HFF-Myc (cell line): ENCODE data around the gene ATXN7L2.
"Not testable (repeated sequence)": the region's sequence is repeated elsewhere in the genome, so short reads cannot be mapped to it uniquely, and the experiment has no call there.

Source experiments
- DNase-seq: peaks from one replicate; pipeline ENCODE4 v3.0.0-alpha.2; 2011; ENCODE audit warnings: low read depth; ENCODE audit errors: extremely low read depth
- H3K4me3 ChIP-seq: replicated peaks from 2 replicates; pipeline ENCODE4 v1.5.1; 2011; ENCODE audit warnings: low read depth, mild to moderate bottlenecking, control low read depth, low read length
- TF ChIP-seq, protein P1 (sequence below): IDR thresholded peaks from 2 replicates; pipeline ENCODE4 v1.5.1; 2012; ENCODE audit warnings: mild to moderate bottlenecking, low read depth, low read length, control low read depth; ENCODE audit errors: missing control alignments

The ATXN7L2 gene, protein sequence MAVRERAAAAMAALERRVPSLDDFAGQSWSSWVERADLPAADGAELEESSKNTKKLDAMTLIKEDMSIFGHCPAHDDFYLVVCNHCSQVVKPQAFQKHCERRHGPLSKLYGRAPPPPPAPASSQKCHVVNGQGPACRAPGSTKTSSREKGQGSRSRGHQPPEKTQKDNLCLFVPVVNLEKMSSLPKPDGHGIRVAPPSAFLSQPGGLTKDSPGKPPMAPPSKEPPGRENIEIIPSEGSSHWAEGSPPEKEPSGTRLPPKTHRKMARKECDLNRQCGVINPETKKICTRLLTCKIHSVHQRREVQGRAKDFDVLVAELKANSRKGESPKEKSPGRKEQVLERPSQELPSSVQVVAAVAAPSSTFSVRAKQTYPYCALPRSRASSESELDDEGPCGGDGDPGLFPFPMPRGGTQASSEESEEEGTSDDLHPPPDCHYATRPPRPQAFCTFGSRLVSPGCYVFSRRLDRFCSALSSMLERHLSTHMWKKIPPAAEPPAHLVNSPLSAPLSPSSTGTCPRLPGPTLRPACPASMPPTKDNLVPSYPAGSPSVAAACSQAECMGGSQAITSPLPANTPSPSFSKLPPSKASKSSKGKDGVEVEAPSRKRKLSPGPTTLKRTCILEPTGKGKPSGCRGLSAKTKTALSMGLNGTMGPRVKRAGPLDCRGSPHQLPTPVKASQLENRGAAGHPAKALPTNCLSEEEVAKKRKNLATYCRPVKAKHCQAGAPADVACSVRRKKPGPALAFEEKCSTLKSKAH

DNA sequence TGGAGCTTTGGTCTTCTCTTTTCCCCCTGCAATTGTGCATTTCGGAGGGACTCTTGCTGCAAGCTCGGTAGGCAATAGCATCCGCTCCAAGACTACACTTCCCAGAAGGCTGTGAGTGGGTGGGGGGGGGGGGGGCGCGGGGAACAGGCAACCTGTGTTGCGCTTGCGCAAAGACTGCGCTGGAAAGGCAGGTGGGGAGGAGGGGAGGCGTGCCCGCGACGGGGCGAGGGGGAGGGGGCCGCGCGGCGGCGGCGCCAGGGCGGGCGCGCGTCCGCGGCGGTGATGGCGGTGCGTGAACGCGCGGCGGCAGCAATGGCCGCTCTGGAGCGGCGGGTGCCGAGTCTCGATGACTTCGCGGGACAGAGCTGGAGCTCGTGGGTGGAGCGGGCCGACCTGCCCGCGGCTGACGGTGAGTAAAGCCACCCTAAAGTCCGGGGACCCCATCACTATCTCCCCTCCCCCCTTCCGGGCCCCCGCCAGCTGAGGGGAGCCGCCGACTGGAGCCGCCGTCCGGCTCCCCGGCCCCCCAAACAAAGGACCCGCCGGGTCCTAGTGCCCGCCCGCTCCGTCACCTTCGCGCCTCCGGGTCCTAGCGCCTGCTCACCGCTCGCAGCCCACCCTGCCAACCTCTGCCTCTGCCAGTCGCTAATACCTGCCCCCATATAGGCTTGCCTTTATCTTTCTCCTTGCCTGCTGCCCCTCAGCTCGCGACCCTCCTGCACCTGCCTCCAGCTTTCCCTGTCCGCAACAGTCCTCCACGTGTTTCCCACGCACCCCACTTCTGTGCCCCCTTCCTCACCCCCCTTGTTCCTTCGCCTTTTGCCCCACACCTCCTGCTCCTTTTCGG is at the start of gene ATXN7L2:
Gene ATXN7L2 (plus strand): TSS at position 234 of the 847 bp plus-strand sequence. CDS start 49 bp downstream, at position 283.
- DNase-seq: peak; percentile 51
- TF ChIP-seq, protein P1, sequence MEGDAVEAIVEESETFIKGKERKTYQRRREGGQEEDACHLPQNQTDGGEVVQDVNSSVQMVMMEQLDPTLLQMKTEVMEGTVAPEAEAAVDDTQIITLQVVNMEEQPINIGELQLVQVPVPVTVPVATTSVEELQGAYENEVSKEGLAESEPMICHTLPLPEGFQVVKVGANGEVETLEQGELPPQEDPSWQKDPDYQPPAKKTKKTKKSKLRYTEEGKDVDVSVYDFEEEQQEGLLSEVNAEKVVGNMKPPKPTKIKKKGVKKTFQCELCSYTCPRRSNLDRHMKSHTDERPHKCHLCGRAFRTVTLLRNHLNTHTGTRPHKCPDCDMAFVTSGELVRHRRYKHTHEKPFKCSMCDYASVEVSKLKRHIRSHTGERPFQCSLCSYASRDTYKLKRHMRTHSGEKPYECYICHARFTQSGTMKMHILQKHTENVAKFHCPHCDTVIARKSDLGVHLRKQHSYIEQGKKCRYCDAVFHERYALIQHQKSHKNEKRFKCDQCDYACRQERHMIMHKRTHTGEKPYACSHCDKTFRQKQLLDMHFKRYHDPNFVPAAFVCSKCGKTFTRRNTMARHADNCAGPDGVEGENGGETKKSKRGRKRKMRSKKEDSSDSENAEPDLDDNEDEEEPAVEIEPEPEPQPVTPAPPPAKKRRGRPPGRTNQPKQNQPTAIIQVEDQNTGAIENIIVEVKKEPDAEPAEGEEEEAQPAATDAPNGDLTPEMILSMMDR: no peak
- peak within 1 kb of the TSS; percentile 83 for H3K4me3 ChIP-seq

DNA sequence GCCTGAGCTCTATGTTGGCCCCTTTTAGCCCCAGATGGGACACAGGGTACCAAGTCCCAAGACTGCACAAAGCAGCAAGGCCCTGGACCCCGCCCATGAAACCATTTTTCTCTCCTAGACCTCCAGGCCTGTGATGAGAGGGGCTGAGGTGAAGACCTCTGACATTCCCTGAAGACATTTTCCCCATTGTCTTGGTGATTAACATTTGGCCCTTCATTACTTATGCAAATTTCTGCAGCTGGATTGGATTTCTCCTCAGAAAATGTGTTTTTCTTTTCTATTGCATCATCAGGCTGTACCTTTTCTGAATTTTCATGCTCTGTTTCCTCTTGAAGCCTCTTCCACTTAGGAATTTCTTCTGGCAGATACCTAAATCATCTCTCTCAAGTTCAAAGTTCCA is 49.2 kb upstream of the ATXN7L2 start:
- no peak for DNase-seq
- TF ChIP-seq, protein P1: no peak
- H3K4me3 ChIP-seq: no peak overlapping the region

DNA sequence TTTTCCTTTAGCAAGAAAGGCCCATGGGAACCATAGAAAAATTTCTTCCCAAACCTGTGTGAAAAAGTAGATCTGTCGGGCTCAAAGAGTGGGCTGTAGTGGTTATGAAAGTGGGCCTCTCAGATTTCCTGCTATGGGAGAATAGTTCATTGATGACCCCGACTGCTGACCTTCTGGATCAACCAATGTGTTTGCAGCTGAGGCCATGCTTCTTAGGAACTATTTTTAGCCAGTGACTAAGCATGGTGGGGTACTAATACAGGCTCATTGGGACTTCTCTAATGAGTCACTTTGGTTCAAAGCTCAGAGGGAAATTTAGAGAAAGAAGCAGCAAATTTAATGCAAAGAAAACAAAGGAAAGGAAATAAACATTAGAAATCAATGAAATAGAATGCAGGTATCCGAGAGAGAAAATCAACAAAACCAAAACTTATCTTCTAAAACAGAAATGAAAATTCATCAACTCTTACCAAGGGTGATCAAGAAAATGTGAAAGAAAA is 44.9 kb upstream of the ATXN7L2 start:
- peak; percentile 82 for DNase-seq
- H3K4me3 ChIP-seq: no peak overlapping the region
- TF ChIP-seq, protein P1: no peak

DNA sequence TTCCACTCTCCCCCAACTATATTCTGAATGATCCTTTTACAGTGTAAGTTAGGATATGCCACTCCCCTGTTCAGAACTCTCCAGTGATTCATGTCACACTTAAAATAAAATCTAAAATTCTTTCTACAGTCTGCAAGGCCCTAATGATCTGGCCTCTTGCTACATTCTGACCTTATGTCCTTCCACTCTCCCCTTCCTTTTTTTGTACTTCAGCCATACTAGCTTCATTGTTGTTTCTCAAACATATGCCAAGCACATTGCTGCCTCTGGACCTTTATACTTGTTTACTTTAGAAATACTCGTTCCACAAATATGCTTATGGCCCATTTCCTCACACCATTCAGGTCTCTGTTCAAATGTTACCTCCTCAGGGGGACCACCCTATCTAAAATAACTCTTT is 42.6 kb upstream of the ATXN7L2 start:
- peak; percentile 30 for DNase-seq
- TF ChIP-seq, protein P1: no peak
- H3K4me3 ChIP-seq: no peak overlapping the region

DNA sequence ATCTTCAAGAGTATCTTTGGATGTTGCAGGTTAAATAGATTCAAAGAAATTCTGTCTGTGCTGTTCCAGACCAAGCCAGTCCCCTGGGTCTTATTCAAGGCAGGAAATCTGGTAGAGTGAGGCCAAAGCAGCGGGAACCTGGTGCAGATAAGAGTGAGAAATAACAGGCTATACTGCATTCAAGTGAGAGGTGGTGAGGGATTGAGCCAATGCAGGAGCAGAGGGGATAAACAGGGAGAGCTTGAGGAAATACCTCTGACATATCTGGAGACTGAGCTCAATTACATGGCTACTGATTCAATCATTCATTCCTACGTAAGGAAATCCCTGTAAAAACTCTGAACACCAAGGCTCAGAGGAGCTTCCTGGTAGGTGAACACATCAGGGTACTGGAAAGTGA is 40.2 kb upstream of the ATXN7L2 start:
- DNase-seq: no peak
- TF ChIP-seq, protein P1: no peak
- no peak overlapping the region for H3K4me3 ChIP-seq

DNA sequence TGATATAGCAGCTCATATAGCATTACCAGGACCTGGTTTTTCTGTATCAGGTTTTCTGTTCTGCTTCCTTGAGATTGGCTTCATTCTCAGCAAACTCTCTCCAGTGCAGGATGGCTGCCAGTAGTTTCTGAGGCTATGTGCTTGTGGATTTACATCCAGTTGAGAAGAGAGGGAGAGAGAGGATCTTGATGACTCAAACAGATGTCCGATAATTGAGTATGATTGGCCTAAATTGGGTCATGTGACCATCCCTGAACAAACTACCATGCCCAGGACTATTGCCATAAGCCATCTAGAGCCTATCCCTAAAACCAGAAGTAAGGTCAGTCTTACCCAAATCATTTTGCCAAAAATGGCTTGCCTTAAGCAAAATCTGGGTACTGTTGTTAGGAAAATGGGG is 39.4 kb upstream of the ATXN7L2 start:
- no peak for DNase-seq
- TF ChIP-seq, protein P1: no peak
- H3K4me3 ChIP-seq: no peak overlapping the region

DNA sequence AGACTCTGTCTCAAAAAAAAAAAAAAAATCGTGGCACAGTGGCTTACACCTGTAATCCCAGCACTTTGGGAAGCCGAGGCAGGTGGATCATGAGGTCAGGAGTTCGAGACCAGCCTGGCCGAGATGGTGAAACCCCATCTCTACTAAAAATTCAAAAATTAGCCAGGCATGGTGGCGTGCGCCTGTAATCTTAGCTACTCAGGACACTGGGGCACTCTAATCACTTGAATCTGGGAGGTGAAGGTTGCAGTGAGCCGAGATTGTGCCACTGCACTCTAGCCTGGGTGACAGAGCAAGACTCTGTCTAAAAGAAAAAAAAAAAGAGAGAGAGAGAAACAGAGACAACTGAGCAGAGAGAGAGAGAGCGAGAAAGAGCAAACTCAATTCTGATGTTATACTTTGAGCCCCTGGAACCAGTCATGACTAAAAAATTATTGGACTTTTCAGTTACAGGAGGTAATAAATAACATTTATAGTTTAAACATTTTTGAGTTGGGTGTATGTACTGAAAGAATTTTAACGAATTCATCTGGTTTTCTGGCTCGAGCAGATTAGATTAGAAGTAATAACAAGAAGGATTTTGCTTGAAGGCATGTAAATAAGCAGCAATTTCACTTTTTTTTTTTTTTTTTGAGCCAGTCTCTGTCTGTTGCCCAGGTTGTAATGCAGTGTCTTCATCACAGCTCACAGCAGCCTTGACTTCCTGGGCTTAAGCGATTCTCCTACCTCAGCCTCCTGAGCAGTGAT is 37.6 kb upstream of the ATXN7L2 start:
- not testable (repeated sequence) for H3K4me3 ChIP-seq, DNase-seq
